Hematopoietic multipotent progenitor cell treated with erythropoietin and hydrocortisone succinate and interleukin-3 and kit ligand, for 17 days (in vitro differentiated cells): ENCODE data around the gene TEX2.
"Not testable (repeated sequence)": the region's sequence is repeated elsewhere in the genome, so short reads cannot be mapped to it uniquely, and the experiment has no call there.

ENCODE experiments used
- DNase-seq: peaks from one replicate; pipeline ENCODE4 v3.0.0-alpha.2; 2015; ENCODE audit warnings: low spot score

TEX2 gene

DNA sequence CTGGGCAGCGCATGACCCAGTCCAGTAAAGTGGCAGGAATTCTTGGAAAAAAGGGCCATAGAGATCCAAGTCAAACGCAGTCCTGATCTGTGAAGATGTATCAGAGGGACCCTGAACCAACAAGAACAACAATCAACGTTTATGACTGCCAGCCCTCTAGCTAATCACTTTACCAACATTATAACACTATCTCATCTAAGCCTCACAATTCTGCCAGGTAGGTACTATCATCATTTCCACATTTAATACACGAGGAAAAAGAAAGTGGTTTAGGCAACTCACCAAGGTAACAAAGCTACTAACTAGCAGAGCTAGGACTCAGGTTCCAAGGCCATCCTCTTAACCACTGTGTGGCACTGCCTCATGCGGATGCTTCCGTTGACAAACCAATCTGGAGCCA, 28.1 kb downstream of the TEX2 start:
- DNase-seq: no peak

- no peak for DNase-seq
These were observed 30.4 kb downstream of the TEX2 start for GRCh38 chr17:64232466-64233262.

DNA sequence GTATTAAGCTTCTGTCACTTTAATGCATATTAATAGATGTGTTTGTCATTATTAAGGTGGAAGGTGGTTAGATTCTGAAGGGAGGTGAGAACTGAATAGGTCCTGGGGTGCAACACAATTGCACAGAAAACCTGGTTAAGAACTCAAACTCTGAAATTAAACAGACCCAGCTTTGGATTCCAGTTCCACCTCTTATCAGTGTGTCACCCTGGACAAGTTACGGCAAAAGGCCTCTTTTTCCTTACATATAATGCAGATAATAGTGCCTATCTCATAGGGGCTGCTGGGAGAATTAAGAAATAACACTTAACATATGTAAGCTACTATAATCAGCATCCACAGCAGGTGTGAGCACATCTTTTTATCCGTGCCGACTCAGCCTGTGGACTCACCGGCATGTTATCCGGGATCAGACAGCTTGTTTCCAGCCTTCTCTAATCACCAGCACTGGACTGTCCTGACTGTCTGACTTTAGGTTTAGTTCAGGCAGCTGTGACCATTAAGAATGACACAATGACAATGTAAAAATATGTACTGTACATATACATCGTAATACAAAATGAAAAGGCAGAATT, 31.4 kb downstream of the TEX2 start:
- DNase-seq: peak; percentile 29

- DNase-seq: no peak
These were observed 32.2 kb downstream of the TEX2 start for GRCh38 chr17:64230791-64231408.

DNA sequence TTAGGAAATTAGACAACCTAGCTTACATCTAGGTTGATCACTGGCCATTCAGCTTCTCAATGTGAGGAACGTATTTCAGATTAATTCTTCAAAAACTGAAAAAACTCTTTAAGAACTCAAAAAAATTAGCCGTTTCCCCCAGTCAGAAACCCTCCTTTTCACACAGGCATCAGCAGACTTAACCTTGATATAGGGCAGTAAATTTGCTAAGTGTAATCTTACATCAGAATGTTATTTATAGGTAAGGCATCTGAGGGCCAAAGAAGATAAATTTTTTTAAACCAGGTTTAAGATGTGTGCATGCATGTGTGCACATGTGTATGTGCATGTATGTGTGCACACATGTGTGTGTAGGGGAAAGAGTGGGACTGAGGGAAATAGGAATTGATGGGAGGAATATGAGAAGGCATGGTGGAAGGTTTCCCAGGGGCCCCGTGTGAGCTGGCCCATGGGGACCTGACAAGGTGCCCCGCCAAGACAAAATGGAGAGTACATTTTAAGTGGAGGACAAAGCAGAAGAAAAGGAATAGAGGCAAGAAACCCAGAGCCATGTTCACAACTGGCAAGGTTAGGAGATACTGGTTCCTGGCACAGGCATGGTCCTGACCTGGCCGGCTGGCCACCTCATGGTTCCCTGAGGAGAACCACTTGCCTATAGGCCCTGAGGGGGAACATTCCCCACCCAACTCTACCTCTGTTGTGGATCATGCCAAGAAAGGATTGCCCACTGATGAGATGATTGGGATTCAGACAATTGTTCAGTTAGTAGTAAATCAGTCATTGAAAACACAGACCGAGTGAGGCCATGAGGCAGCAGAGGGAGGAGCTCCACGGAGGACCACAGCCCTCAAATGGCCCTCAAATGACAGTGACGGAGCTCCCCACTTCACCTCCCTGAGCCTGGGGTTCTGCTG, 33.0 kb downstream of the TEX2 start:
- DNase-seq: no peak

DNA sequence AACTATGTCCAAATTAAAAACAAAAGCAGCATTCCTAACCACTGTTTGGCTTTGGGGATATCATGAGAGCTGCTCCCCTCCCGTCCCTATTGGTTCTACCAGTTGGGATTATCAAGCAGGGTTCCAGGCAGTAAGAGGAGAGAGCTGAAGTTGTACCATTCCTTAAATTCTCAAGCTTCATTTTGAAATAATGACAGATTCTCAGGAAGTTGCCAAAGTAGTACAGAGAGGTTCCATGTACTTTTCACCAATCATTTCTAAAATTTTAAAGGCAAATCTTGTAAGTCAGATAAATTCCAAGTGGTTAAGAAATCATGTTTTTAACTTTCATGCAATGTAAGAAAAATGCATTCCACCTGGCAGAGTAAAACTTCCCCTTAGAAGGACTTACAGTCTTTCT, 36.9 kb downstream of the TEX2 start:
- DNase-seq: no peak

- no peak for DNase-seq
These were observed 37.6 kb downstream of the TEX2 start for GRCh38 chr17:64225410-64225809.

- DNase-seq: no peak
These were observed 39.0 kb downstream of the TEX2 start for GRCh38 chr17:64223931-64224629.

DNA sequence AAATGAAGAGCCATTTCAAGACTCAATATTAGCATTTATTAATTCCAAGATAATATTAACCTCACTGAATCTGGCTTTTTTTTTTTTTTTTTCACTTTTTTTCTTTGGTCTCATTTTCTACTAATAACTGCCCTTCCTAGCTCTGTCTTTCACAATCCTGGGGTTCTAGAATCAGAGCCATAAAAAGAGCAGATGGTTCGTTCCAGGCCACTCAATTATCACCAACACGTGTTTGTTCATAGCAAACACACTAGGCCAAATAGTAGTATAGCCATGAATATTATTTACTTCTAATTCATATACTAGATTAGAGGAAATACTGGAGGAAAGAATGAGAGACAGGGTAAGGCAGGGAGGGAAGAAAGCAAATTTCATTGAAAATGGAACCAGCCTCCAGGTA, 39.8 kb downstream of the TEX2 start:
- DNase-seq: no peak

DNA sequence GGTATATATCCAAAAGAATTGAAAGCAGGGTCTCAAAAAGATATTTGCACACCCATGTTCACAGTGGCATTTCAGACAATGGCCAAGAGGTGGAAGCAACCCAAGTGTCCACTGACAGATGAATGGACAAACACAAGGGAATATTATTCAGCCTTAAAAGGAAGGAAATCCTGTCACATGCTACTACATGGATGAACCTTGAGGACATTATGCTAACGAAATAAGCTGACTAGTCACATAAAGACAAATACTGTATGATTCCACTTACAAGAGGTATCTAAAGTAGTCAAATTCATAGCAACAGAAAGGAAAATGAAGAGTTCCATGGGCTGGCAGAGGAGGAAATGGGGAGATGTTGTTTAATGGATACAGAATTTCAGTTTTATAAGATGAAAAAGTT, 41.4 kb downstream of the TEX2 start:
- DNase-seq: no peak

DNA sequence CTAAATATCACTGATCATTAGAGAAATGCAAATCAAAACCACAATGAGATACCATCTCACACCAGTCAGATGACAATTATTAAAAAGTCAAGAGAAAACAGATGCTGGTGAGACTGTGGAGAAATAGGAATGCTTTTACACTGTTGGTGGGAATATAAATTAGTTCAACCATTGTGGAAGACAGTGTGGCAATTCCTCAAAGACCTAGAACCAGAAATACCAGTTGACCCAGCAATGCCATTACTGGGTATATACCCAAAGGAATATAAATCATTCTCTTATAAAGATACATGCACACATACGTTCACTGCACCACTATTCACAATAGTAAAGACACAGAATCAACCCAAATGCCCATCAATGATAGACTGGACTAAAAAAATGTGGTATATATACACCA, 42.5 kb downstream of the TEX2 start:
- DNase-seq: not testable (repeated sequence)

GRCh38 chr17:64219571-64219970, 43.5 kb downstream of the TEX2 start:
- no peak for DNase-seq

- no peak for DNase-seq
These were observed 45.0 kb downstream of the TEX2 start for GRCh38 chr17:64218066-64218465.

DNA sequence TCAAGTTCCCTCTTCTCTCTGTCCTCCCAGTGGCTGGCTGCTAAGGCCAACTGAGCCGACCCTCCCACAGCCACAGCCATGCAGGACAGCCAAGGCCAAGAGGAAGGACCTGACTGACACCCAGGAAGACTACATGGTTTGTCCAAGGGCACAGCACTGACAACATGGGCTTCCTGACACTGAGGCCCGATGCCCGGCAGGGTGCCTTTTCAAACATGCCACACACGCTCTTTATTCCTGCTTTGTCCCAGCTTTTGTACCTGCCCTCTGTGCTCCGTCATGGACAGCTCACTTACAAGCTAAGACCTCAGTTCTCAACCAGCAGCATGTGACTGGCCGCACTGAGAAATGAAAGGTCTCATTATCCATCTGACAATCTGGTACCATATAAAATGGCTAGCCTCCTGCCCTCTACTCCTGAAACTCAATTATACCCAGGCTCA, 45.8 kb downstream of the TEX2 start:
- no peak for DNase-seq

- DNase-seq: peak; percentile 80
These were observed 46.5 kb downstream of the TEX2 start for GRCh38 chr17:64216338-64217248.

- DNase-seq: no peak
These were observed 47.1 kb downstream of the TEX2 start for GRCh38 chr17:64216000-64216337.

GRCh38 chr17:64214950-64215349, 48.1 kb downstream of the TEX2 start:
- peak; percentile 88 for DNase-seq

GRCh38 chr17:64213995-64214811, 48.9 kb downstream of the TEX2 start:
- DNase-seq: peak; percentile 89

- no peak for DNase-seq
These were observed 50.9 kb downstream of the TEX2 start for GRCh38 chr17:64212122-64212521.

DNA sequence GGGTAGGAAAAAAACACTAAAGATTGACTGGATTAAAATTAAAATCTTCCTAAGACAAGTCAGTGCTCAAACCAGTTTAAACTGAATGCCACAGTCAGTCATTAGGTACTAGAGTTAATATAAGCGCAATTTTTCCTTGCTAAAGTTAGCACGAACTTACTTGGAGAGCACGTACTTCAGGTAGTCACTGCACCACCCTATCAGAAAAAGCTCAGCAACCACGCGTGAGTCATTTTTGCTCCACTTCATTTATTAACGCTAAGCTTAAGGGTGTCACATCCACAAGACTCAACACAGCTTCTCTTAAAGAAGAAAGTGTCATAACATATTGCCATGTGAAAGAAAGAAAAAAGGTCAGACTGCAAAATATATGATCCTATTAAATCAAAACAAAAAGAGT, 53.1 kb downstream of the TEX2 start:
- no peak for DNase-seq
